Stimulated activated CD8-positive, alpha-beta memory T cell treated with anti-CD3 and anti-CD28 coated beads, Interleukin-2, amount 100 ng/mL, for 1 hour (primary cell): ENCODE data around the gene NKAIN2.
"Not testable (repeated sequence)": the region's sequence is repeated elsewhere in the genome, so short reads cannot be mapped to it uniquely, and the experiment has no call there.

Experiments used
- DNase-seq, 2 donors: peaks; one replicate each; pipeline ENCODE4 v3.0.0-alpha.2; 2020; ENCODE audit warnings: low read depth in 2 of 2

Gene NKAIN2

DNA sequence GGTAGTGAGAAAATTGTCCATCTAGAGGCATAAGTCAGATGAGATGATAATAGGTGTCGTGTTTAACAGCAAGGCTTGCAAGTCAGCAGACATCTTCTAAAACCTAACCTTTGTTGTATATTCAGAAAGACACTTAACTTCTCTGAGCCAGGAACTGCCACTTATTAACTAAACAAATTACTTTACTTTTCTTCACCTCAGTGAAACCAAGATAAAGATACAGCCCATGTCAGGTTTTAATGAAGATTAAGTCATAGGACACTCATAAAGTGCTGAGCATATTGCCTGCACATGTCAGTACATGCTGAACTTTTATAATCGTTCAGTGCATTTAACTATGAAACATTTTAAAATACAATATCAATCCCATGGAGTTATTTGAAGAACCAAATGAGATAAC, 286.8 kb downstream of the NKAIN2 start:
- DNase-seq = no peak

DNA sequence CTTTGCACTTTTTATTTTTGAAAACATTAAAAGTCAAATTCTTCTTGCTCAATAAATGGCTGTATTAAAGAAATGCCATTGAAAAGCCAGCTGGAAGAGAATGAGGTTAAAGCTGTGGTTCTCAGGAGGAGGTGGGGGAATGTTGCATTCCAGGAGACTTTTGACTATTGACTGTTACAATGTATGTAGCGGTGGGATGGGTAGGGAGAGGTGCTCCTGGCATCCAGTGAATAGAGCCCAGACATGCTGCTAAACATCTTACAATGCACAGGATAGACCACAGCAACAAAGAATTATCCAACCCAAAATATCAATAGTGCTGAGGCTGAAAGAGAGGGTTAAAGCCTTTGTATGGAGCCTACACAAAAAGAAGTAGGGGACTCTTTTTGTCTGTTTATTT, 295.9 kb downstream of the NKAIN2 start:
- DNase-seq = no peak

DNA sequence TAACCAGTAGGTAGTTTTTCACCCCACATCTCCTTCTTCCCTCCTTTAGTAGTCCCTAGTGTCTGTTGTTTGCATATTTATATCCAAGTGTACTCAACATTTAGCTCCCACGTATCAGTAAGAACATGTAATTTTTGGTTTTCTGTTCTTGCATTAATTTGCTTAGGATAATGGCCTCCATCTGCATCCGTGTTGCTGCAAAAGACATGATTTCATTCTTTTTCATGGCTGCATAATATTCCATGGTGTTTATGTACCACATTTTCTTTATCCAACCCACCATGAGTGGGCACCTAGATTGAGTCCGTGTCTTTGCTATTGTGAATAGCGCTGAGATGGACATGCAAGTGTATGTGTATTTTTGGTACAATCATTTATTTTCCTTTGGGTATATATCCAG, 306.8 kb downstream of the NKAIN2 start:
- DNase-seq = no peak

DNA sequence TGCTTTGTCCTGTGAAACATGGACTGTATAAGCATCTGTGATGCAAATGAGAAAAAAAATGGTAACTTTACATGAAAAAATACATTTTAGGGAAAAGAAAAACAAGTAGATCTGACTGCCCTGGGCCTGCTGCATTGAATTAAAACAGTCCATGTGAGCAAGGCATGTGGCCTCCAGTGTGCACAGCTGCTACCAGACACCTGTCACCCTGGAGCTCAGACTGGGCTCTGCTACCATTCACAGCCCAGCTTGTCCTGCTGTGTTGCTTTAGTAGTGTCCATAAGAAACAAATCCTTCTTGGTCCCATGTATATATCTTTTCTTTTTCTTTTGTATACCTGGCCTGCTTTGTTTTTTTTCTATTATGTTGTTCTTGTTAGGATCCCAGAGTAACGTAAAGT, 315.9 kb downstream of the NKAIN2 start:
- no peak for DNase-seq

DNA sequence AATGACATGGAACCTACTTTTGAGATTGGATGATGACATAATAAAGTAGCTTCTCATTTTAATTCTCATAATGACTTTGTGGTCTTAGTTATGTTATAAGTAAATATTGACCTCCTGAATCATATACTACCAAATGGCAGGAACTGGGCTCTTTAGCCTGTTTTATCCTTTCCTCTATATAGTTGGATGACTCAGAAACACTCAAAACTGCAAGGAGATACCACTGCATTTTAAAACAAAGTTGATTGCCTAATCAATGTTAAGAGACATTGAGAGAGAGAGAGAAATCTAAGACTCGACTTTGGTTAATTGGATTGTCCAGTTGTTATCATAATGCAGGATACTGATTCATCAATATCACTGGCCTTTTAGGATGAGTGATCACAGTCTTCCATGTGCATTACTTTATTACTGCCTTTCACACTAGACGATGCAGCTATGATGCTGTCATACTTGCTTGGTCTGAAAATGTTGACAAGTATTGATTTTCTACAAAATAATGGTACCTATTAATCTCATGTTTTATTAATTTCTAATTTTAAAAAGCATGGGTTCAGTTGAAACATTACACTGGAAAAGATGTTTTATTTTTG, 320.0 kb downstream of the NKAIN2 start:
- DNase-seq = no peak

DNA sequence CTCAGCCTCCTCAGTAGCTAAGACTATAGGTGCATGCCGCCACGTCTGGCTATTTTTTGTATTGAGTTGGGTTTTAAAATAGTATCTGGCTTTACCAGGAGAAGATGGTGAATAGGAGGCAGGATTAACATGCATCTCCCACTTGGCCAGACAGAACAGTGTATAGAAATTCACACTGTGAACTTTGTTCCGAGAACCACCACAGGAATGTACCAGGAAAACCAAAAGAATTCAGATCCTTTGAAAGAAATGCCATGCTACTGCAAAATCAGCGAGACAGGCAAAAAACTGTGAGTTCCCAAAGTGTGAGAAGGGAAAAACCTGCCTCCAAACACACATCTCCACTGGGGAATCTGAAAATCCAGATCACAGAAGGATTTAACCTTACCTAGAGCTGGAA, 327.6 kb downstream of the NKAIN2 start:
- DNase-seq = no peak

DNA sequence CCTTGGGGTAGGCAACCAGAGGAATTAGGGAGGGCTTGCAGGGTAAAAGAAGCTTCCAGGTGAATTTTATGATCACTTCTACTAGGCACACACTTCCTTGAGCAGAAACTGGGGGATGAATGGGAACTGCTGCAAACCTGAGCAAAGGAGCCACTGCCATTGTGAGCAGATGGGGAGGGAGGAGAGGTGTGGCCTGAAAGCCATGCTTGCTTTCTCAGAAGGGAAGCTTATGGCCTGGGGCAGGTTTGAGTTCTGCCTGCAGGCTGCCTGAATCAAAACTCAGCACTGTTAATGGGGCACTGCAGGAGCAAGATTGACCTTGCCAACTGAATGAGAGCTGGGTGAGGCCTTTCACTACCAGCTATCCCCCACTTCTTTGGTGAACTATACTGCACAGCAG, 328.1 kb downstream of the NKAIN2 start:
- DNase-seq = no peak

DNA sequence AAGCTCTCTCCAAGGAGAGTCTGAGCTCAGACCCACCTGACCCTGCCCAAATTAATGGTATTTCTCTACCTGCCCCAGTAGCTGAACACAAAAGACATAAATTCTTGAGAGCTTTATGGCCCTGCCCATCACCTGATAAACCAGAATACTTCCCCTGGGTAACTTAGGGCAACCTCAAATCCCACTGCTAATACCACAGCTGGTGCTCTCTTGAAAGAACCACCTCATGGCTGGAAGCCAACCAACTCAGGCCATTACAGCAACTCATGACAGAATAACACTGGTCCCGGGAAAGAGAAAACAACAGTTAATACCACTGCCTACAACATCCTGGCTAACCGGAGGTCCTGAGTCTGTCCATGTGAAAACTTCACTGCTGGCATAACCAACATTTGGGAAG, 328.6 kb downstream of the NKAIN2 start:
- DNase-seq = no peak

DNA sequence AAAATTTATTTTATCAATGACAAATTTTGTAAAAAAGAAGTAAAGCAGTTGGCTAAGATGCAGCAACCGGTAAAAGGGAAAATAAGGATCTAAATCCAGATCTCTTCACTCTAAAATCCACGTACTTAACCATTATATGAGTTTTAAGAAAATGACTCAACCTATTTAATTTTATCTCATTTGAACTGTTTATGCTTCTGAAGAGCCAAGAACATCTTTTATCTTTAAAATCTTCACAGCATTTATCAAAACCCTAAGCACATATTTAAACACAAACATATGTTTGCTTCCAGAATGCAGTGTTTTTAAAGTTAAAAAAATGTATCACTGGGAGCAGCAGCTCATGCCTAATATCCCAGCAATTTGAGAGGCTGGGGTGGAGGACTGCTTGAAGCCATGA, 339.2 kb downstream of the NKAIN2 start:
- DNase-seq = no peak

DNA sequence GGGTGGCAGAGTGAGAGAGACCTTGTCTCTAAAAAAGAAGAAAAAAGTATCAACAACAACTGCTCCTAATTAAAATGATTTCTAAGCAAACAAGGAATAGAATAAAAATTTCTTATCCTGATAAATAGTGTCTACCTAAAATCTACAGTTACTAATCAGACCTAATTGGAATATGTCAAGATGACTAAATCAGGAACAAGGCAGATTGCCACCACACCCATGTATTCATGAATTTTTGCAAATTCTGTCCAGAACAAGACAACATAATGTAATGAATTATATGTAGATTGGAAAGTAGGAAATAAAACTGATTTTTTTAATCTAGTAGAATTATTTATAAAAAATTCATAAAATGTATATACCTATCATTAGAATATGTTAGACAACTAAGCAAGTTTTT, 339.8 kb downstream of the NKAIN2 start:
- DNase-seq = no peak

DNA sequence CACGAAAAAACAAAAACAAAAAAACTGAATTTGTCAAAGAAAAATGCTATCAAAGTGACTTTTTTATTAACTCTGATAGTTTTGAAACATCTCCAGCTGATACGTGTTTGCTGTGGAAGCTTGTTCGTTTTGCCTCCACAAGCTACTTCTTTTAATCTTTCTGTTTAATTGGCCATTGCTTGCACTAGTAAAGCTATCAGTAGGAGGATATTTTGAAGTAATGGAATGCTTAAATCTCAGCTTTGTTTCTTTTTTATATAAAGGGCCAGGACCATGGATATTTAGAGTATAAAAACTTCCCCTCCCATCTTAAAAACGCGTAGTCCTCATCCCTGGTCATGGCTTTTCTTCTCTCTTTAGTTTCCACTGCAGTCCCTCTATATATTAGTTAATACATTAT, 344.0 kb downstream of the NKAIN2 start:
- no peak for DNase-seq

DNA sequence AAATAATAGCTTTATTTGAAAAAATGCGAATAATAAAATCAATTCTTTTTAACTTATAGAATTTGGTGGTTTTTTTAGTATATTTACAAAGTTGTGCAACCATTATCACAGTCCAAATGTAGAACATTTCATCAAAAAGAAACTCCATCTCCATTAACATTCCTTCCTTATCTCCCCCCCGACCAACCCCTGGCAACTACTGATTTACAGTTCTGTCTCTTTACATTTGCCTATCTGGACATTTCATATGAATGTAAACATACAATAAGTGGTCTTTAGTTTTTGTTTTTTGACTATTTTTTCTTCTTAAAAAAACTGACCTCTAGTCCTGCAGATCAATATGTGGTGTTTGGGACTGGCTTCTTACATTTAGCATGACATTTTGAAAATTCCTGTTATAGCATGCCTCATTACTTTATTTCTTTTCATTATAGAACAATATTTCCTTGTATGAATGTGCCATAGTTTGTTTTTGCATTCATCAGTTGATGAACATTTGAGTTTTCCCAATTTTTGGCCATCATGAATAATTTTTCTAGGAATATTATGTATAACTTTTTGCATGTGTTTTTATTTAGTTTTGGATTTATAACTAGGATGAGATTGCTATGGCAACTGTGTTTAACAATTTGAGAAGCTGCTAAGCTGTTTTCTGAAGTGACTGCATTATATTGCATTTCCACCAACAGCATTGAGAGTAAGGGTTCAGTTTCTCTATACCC, 344.7 kb downstream of the NKAIN2 start:
- DNase-seq = no peak

DNA sequence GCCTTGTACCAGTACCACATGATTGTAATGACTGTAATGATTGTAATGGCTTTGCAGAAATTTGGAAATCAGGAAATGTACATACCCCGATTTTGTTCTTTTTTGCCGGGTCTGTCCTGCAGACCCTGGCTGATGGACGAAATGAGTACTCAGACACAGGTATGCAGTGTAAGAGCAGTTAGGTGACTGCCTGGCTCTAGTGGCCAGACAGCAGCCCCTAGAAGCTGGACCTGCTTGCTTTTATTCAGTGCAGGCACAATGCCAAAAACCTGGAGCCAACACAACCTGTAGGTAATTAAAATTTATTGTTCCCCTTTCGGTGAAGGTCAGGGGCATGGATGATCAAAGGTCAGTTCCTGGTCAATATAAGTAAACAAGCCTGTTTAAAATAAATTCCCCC, 346.0 kb downstream of the NKAIN2 start:
- DNase-seq = no peak

DNA sequence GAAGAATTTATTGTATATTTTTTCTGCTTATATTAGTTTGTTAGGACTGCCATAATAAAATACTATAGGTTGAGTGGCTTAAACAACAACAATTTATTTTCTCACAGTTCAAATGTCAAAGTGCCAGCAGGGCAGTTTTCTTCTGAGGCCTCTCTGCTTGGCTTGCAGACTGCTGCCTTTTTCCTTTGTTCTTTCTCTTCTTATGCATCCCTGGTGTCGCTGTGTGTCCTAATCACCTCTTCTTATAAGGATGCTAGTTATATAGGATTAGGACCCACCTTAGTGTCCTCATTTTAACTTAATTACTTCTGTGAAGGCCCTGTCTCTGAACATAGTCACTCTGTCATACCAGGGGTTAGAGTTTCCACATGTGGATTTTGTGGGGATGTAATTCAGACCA, 354.4 kb downstream of the NKAIN2 start:
- no peak for DNase-seq

DNA sequence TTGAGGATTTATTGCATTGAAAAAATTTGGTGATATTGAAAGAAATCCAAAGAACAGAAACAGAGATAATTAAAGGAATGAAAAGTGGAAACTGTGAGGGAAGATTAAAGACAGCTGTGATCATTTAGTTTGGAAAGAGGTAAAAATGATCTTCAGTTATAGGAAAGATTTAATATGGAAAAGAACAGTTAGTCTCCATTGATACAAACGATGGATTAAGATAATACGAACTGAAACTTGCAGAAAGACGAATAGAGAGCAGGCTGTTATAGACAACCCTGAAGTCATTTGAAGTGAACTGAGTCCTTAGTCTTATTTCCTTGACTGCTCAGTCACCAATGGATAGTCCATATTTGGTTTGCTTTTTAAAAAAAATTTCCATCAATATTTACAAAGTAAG, 360.0 kb downstream of the NKAIN2 start:
- no peak for DNase-seq

DNA sequence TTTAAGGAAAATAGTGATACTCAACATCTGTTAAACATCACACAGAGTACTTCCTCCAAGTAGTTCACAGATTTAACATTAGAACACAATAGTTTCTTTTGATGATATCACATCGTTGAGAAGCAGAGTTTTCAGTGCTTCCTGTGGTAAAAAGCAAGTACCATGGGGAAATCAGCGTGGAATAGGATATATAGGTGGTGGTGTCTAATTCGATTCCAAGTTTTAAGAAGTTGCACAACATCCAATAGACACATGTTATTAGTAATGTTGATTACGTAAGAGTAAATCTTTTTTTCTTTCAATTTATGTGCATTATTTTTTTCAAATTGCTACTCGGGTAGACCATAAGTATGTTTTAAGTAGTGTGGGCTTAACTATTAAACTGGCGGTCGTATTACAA, 360.7 kb downstream of the NKAIN2 start:
- no peak for DNase-seq

DNA sequence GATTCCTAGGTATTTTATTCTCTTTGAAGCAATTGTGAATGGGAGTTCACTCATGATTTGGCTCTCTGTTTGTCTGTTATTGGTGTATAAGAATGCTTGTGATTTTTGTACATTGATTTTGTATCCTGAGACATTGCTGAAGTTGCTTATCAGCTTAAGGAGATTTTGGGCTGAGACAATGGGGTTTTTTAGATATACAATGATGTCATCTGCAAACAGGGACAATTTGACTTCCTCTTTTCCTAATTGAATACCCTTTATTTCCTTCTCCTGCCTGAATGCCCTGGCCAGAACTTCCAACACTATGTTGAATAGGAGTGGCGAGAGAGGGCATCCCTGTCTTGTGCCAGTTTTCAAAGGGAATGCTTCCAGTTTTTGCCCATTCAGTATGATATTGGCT, 363.6 kb downstream of the NKAIN2 start:
- DNase-seq = not testable (repeated sequence)

DNA sequence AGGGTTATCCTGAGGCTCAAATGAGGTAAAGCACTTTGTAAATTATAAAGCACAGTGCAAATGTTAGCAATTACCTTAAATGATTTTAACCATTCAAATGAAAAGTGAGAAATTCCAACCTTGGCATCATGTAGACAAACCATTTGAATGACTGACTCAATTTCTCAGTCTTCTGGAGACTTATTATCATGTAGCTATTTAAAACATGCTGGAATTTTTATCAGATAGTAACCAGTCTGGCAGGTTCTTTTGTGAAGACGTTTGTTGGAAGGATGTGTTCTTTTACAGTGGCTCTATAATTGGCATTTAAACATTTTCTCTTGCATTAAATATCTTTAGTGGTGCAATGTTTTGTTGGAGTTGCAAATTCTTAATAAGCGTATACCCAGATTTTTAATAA, 386.6 kb downstream of the NKAIN2 start:
- DNase-seq = no peak

DNA sequence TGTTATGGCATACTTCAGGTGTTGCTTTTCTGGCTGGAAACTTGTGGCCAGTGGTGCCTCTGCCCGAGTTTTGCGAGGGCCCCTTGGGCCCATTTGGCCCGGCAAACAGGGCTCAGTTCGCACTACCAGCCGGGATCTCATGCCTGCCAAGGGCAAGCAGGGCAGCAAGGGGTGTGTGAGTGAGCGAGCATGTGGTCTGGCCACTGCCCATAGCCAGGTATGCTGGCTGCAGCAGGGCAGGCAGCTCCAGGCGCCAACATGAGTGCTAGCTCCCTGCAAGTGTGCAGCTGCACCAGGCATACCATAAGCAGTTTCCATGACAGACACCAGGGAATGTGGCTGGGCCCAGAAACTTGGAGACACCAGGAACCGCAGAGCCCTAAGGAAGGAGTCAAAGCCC, 389.5 kb downstream of the NKAIN2 start:
- DNase-seq = no peak

DNA sequence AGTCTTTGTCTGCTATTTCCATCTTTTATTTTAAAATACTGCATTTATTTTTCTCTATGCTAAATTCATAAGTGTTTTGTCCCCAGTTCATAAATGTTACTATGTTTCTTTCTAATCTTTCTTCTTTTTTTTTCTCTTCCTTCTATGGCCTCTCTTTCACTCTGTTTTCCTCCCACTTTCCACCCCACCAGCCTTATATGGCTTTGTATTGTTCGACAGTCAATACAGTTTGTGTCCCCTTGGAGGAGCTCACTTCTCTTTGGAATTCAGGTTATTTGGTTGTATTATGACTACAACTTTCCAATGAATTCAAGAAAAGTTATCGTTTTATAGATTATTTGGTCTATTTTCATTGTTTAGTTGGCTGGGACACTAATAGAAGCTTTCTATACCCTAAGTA, 393.5 kb downstream of the NKAIN2 start:
- DNase-seq = no peak

DNA sequence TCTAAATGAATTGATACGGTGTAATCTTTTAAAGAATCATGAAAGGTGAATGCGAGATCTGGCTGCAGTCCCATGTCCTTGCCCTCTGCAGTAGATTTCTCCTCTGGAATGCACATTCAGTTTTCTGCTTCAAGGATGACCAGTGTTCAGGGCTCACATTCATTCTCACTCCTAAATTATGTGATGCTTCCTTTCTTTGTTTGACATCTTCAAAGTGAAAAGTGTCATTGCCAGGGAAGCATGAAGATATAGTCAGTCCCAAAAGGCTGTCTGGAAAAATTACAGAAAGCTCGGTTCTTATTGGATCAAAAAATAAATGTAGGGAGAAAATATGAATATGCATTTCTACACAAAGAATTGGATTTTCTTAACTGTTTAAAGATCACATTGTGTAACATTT, 395.6 kb downstream of the NKAIN2 start:
- DNase-seq = no peak

DNA sequence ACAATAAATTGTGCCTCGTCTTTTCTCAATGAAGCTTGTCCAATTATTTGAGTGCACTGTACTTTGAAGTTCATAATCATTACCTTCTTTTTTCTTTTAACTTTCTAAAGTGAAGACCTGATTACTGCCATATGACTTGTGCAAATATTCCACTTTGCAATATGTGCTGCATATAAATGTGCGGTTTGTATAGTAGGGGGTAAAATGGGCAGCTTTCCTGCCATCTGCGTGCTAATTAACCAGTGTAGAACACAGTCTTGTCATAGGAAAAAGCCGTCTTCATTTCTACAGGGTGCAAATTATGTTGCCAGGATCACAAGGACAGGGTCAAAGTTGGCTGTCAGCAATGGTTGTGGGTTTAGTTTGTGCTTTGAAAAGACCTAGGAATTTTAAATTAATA, 397.0 kb downstream of the NKAIN2 start:
- DNase-seq = no peak

DNA sequence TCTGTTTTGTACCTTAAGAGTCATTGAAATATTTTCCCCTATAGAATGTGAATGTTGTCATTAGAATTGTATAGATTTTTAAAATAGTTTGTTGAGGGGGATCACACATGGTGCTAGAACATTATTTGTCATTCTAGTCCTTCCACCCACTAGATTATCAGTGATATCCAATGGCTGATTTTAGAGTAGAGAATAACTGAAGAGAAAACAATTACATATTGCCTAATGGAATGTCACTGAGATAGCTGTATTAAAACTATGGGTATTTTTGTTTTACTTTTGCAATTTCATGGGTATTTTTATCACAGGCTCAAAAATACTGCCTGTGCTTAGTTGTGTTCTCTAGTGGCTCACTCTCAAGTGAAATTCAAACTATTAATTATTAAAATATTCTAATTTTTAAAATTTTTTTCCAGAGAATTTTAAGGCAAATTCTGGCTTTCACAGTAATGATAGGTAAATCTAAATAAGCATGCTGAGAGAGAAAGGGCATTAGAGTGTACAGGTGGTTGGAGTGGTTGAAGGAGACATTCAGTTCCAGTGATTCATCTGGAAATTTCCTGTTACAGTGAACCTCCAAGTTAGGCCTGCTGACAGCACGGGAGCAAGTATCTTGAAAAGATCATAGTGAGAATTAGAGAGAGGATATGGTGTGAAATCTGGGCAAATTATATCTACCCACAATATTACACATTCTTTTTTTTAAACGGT, 399.6 kb downstream of the NKAIN2 start:
- DNase-seq = no peak

DNA sequence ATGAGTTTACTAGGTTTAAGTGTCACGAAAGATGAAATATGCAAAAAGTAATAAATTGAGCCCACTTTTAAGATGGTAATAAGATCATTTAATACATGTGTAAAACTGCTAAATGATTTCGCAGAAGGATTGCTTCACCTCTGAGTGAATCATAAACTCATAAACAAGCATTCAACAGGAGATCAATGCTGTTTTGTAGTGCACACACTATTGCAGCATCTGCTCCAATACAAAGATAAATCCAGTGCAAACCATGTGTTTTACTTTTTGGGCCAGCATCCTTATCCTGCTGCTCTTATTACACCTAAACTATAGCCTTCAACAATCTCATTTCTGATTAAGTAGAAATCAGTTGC, 400.1 kb downstream of the NKAIN2 start:
- no peak for DNase-seq
